ENCODE results near the gene ADAD2. TPM values are rescaled to one million over a fixed set of nuclear protein-coding genes. Genes with fewer than 3 reads are reported as not detected.
A peak's percentile ranks its signal among the peaks of the same experiment; 100 is the strongest.

Gene ADAD2
- total RNA-seq, result not detected in 2 replicates

DNA sequence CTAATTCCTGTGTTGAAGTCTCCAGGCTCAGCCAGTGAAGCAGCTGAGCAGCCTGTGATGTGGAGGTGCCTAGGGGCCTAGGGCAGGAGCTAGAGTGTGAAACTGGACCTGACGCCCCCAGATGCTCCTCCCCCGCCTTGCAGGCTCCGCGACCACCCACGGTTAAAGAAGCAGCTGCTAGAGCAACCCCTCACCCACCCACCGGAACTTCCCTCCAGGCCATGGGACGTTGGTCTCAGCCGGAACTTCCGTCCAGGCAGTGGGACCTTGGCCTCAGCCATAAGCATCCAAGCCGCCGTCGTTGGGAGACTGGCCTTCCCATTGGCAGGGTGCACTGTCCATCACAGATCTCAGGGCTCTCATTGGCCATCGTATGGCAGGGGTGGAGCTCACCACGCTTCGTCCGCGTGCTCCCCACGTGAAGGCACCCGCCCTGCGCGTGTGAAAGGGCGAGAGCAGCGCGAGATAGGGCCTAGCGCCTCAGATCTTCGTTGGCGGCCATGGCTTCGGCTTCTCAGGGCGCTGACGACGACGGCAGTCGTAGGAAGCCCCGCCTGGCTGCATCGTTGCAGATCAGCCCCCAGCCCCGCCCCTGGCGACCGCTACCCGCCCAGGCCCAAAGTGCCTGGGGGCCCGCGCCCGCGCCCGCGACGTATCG, at the start of gene ADAD2:
Gene ADAD2, plus strand, starts transcription at position 427 of the 658 bp plus-strand sequence. Its CDS starts 74 bp downstream, at position 501.
- Mint-ChIP-seq H3K4me3 (ENCODE audit: low read depth) (no peak within 1 kb of the TSS), H3K27me3 (ENCODE audit: low read depth) (no peaks in the 10 kb centered on the region), H3K27ac (no peak within 1 kb of the TSS), H3K4me1 (ENCODE audit: low read depth) (peaks cover 21% of the 10 kb centered on the region), H3K9me3 (no peaks in the 10 kb centered on the region), H3K36me3 (ENCODE audit: low read depth) (no peaks in the 10 kb centered on the region)
- DNase-seq (ENCODE audit: low spot score), result no peak
- intact Hi-C loops (cut with micrococcal nuclease), result no loop called here

DNA sequence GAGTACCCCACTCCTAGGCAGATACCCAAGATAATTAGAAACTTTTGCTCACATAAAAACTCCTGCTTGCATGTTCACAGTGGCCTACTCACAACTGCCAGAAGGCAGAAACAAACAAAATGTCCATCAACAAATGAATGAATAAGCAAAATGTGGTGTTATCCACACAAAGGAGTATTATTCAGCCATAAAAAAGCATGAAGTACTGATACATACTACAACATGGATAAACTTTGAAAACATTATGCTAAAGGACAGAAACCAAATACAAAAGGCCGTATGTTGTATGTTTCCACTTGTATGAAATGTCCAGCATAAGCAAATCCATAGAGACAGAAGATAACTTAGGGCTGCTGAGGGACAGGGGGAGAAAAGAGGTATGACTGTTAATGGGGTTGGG, 47.9 kb upstream of the ADAD2 start:
- H3K27me3 Mint-ChIP-seq (ENCODE audit: low read depth), result peaks cover 5% of the 10 kb centered on the region
- no peak for DNase-seq (ENCODE audit: low spot score)
- peaks cover 26% of the 10 kb centered on the region for H3K4me1 Mint-ChIP-seq (ENCODE audit: low read depth)
- intact Hi-C loops (cut with micrococcal nuclease), result no loop called here
- H3K4me3 Mint-ChIP-seq (ENCODE audit: low read depth), result peak overlapping the region; percentile 54
- H3K27ac Mint-ChIP-seq, result no peak overlapping the region
- H3K36me3 Mint-ChIP-seq (ENCODE audit: low read depth), result peaks cover 14% of the 10 kb centered on the region
- no peaks in the 10 kb centered on the region for H3K9me3 Mint-ChIP-seq

DNA sequence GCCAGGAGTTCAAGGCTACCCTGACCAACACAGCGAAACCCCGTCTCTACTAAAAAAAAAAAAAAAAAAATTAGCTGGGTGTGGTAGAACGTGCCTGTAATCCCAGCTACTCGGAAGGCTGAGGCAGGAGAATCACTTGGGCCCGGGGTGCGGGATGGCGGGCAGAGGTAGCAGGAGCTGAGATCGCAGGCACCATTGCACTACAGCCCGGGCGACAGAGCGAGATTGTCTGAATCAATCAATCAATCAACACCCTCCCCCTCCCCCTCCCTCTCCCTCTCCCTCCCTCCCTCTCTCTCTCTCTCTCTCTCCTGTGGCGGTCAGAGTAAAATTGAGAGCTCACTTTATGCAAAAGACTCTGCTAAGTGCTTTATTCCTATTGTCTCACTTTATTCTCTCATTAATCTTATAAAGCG, 47.2 kb upstream of the ADAD2 start:
- intact Hi-C loops (cut with micrococcal nuclease), result loop anchor here (1.0 to 2.0 kb wide), 2 partner anchors 27 to 43 kb away; partner anchors contain the start of genes MBTPS1 and TAF1C
- no peak overlapping the region for H3K27ac Mint-ChIP-seq
- no peaks in the 10 kb centered on the region for H3K9me3 Mint-ChIP-seq
- H3K36me3 Mint-ChIP-seq (ENCODE audit: low read depth), result peaks cover 13% of the 10 kb centered on the region
- no peak for DNase-seq (ENCODE audit: low spot score)
- H3K27me3 Mint-ChIP-seq (ENCODE audit: low read depth), result peaks cover 6% of the 10 kb centered on the region
- peaks cover 21% of the 10 kb centered on the region for H3K4me1 Mint-ChIP-seq (ENCODE audit: low read depth)
- peak overlapping the region; percentile 91 for H3K4me3 Mint-ChIP-seq (ENCODE audit: low read depth)

DNA sequence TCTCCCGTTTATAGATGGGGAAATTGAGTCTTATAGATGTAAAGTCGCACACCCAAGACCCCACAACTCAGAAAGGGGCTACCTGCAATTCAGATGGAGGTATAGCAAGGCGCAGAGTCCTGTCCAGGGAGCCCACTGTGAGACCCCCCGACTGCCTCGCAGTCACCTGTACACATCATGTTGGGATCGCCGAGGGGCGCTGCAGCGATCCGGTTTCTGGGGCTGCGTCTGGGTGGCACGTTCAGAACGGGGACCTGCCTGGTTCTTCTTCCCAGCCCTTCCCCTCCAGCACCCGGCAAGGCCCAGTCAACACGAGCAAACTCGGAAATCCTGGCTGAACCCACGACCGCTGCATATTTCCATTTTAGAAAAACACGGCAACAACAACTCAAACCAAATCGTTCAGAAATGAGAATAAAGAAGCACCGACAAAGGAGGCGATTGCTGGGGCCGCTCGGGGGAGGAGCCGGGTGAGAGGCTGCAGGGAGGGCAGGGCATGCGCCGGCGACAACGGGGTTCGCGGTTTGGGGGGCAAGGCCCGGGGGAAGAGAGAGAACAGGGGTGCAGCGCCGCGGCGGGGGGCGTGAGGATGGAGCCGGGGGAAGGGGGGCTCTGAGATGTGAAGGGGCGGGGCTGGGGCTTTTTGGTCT, 46.6 kb upstream of the ADAD2 start:
- Mint-ChIP-seq H3K4me3 (ENCODE audit: low read depth) (peak overlapping the region; percentile 91), H3K36me3 (ENCODE audit: low read depth) (peaks cover 8% of the 10 kb centered on the region), H3K9me3 (no peaks in the 10 kb centered on the region), H3K27ac (peak overlapping the region; percentile 74), H3K4me1 (ENCODE audit: low read depth) (peaks cover 15% of the 10 kb centered on the region), H3K27me3 (ENCODE audit: low read depth) (peaks cover 8% of the 10 kb centered on the region)
- intact Hi-C loops (cut with micrococcal nuclease), result loop anchor here (1.0 to 2.0 kb wide), 2 partner anchors 28 to 42 kb away; partner anchors contain the start of genes MBTPS1 and TAF1C
- peak; percentile 26 for DNase-seq (ENCODE audit: low spot score)

DNA sequence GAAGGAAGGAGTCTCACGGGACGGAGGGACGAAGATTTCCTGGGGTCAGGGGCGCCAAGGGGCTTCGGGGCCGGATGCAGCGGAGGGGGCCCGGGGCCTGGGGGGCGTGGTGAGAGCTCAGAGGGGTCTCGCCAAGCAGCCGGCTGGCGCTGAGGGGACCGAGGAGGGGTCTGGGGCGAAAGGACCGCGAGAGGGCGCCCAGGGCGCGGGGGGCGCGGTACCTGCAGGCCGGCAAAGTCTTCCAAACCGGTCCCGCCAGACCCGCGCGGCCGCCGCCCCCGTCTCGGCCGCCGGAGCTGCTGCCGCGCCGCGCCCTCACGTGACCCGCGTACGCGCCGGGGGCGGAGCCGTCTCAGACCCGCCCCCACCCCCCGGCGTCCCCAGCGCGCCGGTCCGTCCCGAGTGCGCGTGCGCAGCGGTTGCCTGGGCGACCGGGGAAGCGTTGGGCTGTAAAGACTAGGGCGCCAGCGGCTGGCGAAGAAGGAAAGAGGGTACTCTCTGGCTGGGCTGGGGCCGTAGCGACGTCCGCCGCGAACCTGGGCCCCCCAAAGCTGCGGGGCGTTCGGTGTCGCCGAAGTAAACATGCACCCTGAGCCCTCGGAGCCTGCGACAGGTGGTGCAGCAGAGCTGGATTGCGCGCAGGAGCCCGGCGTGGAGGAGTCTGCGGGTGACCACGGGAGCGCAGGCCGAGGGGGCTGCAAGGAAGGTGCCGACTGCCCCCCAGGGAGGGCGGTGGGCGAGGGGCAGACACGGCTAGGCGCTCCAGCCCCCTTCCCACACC, 45.9 kb upstream of the ADAD2 start, which contains the start of the genes DNAAF1 and HSDL1:
Gene DNAAF1, plus strand, starts transcription at position 450 of the 781 bp plus-strand sequence. Its CDS starts 133 bp downstream, at position 583.
Gene HSDL1, minus strand, starts transcription at position 319 of the 781 bp plus-strand sequence. CDS start 13,856 bp downstream, outside the sequence.
- peak; percentile 89 for DNase-seq (ENCODE audit: low spot score)
- intact Hi-C loops (cut with micrococcal nuclease), result loop anchor here (1.0 to 2.0 kb wide), 2 partner anchors 29 to 42 kb away; partner anchors contain the start of genes MBTPS1 and TAF1C
- H3K27ac Mint-ChIP-seq, result peak within 1 kb of the TSS; percentile 74
- peaks cover 10% of the 10 kb centered on the region for H3K27me3 Mint-ChIP-seq (ENCODE audit: low read depth)
- no peaks in the 10 kb centered on the region for H3K9me3 Mint-ChIP-seq
- peaks cover 12% of the 10 kb centered on the region for H3K4me1 Mint-ChIP-seq (ENCODE audit: low read depth)
- peak within 1 kb of the TSS; percentile 91 for H3K4me3 Mint-ChIP-seq (ENCODE audit: low read depth)
- H3K36me3 Mint-ChIP-seq (ENCODE audit: low read depth), result peaks cover under 1% of the 10 kb centered on the region

DNA sequence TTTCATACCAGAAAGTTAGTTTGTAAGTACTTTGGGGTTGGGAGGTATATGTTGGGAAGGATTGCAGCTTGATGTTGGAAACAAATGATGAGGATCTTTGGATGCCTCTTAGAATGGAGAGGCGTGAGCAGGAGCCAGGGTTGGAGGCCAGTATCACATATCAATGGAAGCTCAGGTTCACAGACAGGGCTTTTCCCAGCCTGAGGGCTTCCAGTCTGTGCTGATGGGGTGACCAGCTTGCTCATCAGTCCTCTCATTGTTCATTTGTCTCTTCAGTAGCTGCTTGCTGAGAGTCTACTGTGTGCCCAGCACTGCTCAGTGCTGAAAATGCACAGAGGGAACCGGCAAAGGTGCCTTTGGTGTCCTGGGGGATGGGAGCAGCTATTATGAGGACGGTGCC, 40.0 kb upstream of the ADAD2 start:
- no peak overlapping the region for H3K4me3 Mint-ChIP-seq (ENCODE audit: low read depth)
- no peak overlapping the region for H3K27ac Mint-ChIP-seq
- no peak for DNase-seq (ENCODE audit: low spot score)
- peaks cover 1% of the 10 kb centered on the region for H3K4me1 Mint-ChIP-seq (ENCODE audit: low read depth)
- intact Hi-C loops (cut with micrococcal nuclease), result no loop called here
- no peaks in the 10 kb centered on the region for H3K36me3 Mint-ChIP-seq (ENCODE audit: low read depth)
- H3K27me3 Mint-ChIP-seq (ENCODE audit: low read depth), result peaks cover 31% of the 10 kb centered on the region
- no peaks in the 10 kb centered on the region for H3K9me3 Mint-ChIP-seq

DNA sequence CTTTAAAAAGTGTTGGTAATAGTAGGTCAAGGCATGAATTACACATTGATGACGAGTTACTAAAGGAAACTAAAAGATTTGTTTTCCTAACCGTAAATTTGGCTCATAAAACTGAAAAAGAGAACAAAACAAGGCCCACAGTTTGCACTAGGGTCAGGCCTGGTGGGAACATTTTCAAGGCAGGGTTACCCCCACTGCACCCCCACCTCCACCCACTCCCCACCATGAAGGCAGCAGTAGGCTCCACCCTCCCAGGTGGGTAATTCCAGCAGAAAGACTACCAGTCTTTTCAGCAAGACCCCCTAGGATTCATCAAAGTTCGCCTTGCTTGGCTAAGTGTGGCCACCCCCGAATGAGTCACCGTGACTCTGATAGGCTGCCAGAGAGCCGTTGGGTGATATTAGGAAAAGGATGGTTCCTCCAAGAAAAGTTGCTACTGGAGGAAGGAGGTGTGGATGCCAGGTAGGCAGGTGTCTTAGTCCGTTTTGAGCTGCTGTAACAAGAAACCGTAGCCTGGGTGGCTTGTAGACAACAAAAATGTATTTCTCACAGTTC, 37.2 kb upstream of the ADAD2 start:
- Mint-ChIP-seq H3K9me3 (no peaks in the 10 kb centered on the region), H3K36me3 (ENCODE audit: low read depth) (no peaks in the 10 kb centered on the region), H3K27ac (no peak overlapping the region), H3K4me3 (ENCODE audit: low read depth) (no peak overlapping the region), H3K4me1 (ENCODE audit: low read depth) (peaks cover 4% of the 10 kb centered on the region), H3K27me3 (ENCODE audit: low read depth) (peaks cover 39% of the 10 kb centered on the region)
- DNase-seq (ENCODE audit: low spot score), result no peak
- intact Hi-C loops (cut with micrococcal nuclease), result no loop called here

DNA sequence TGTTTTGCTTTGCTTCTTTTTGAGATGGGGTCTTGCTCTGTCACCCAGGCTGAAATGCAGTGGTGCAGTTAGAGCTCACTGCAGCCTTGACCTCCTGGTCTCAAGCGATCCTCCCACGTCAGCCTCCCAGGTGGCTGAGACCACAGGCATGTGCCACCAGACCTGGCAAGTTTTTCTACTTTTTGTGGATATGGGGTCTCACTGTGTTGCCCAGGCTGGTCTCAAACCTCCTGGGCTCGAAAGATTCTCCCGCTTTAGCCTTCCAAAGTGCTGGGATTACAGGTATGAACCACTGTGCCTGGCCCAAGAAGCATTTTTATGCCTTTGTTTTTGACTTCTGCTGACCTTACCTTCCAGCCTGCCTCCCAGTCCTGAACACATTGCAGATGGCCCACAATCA, 35.7 kb upstream of the ADAD2 start:
- H3K27ac Mint-ChIP-seq, result no peak overlapping the region
- DNase-seq (ENCODE audit: low spot score), result no peak
- H3K4me3 Mint-ChIP-seq (ENCODE audit: low read depth), result no peak overlapping the region
- H3K36me3 Mint-ChIP-seq (ENCODE audit: low read depth), result no peaks in the 10 kb centered on the region
- peaks cover 3% of the 10 kb centered on the region for H3K4me1 Mint-ChIP-seq (ENCODE audit: low read depth)
- H3K9me3 Mint-ChIP-seq, result no peaks in the 10 kb centered on the region
- H3K27me3 Mint-ChIP-seq (ENCODE audit: low read depth), result peaks cover 44% of the 10 kb centered on the region
- intact Hi-C loops (cut with micrococcal nuclease), result no loop called here

DNA sequence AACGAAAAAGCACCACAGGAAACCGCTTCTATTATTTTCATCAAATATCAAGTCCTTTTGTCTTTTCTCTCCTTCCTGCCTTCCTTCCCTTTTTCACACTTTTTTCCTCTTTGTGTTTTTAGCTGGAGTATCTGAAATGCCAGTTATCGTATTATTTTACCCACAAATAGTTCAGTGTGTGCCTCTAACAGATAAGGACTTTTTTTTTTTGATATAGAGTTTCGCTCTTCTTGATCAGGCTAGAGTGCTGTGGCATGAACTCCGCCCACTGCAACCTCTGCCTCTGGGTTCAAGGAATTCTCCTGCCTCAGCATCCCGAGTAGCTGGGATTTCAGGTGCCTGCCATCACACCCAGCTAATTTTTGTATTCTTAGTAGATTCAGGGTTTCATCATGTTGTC, 35.2 kb upstream of the ADAD2 start:
- H3K4me3 Mint-ChIP-seq (ENCODE audit: low read depth), result no peak overlapping the region

DNA sequence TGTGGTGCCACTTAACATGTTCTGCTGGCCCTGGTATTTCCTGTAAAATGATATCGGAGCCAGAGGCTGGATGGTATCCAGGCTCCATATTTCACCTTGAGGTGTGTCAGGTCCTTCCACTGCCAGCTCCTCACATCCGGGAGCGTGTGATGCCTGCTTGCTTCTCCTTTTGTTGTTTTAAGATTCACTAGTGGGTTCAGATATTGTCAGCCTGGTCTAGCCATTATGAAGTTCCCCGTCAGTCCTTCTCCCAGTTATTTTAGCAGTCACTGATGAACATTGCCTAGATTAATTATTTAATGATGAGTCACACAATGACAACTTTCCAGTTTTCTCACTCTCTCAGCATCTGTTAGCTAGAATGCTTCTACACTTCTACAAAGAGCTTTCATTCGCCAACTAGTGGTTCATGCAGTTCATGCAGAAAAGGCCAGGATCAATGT, 34.6 kb upstream of the ADAD2 start:
- no peak for DNase-seq (ENCODE audit: low spot score)
- peaks cover 40% of the 10 kb centered on the region for H3K27me3 Mint-ChIP-seq (ENCODE audit: low read depth)

More for the DNA sequence above, 35.2 kb upstream of the ADAD2 start:
- Mint-ChIP-seq H3K36me3 (ENCODE audit: low read depth) (no peaks in the 10 kb centered on the region), H3K27me3 (ENCODE audit: low read depth) (peaks cover 44% of the 10 kb centered on the region), H3K9me3 (no peaks in the 10 kb centered on the region), H3K4me1 (ENCODE audit: low read depth) (peaks cover 3% of the 10 kb centered on the region), H3K27ac (no peak overlapping the region)
- no peak for DNase-seq (ENCODE audit: low spot score)
- intact Hi-C loops (cut with micrococcal nuclease), result no loop called here

DNA sequence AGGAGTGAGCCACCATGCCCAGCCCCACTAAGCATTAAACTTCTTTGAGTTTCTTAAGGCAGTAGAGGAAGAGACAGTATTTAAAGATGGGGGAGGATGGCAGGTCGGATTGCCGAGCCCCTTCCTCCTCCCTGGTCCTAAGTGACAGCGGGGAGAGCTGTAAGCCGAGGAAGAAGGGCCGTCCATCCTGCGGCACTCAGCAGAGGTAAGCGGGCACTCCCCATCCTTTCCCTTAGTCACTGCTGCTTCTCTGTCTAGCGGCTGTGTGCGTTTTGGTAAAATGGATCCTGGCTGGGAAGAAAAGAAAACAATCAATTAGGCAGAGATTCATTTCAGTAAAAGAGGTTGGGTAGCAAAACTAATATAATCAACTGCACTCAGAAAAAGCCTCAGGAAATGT, 31.9 kb upstream of the ADAD2 start:
- Mint-ChIP-seq H3K9me3 (no peaks in the 10 kb centered on the region), H3K36me3 (ENCODE audit: low read depth) (no peaks in the 10 kb centered on the region), H3K4me1 (ENCODE audit: low read depth) (peaks cover 3% of the 10 kb centered on the region), H3K27ac (no peak overlapping the region), H3K4me3 (ENCODE audit: low read depth) (no peak overlapping the region), H3K27me3 (ENCODE audit: low read depth) (peaks cover 51% of the 10 kb centered on the region)
- DNase-seq (ENCODE audit: low spot score), result no peak
- intact Hi-C loops (cut with micrococcal nuclease), result no loop called here

More for the DNA sequence above, 34.6 kb upstream of the ADAD2 start:
- Mint-ChIP-seq H3K4me1 (ENCODE audit: low read depth) (peaks cover 3% of the 10 kb centered on the region), H3K9me3 (no peaks in the 10 kb centered on the region), H3K4me3 (ENCODE audit: low read depth) (no peak overlapping the region), H3K27ac (no peak overlapping the region), H3K36me3 (ENCODE audit: low read depth) (no peaks in the 10 kb centered on the region)
- intact Hi-C loops (cut with micrococcal nuclease), result no loop called here

DNA sequence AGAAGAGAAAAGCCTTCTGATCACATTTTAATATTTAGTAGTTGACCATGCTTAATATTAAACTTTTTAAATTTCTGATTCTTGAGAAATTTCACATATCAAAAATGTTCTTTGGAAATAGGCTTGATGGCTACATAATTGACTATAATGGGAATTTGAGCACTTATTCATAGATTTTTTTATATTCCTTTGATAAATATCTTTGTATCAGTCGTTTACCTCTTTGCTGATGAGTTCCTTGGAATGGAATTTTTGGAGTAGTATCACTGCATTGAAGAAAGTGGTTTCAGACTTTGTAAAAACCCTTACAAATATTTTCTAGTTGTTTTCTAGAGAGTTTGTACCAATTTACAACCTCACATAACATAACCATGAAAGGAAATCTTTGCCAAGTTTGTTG, 31.2 kb upstream of the ADAD2 start:
- H3K4me1 Mint-ChIP-seq (ENCODE audit: low read depth), result peaks cover 3% of the 10 kb centered on the region

More for the DNA sequence above, 31.2 kb upstream of the ADAD2 start:
- Mint-ChIP-seq H3K9me3 (no peaks in the 10 kb centered on the region), H3K36me3 (ENCODE audit: low read depth) (no peaks in the 10 kb centered on the region), H3K4me3 (ENCODE audit: low read depth) (no peak overlapping the region), H3K27me3 (ENCODE audit: low read depth) (peaks cover 57% of the 10 kb centered on the region), H3K27ac (no peak overlapping the region)
- intact Hi-C loops (cut with micrococcal nuclease), result no loop called here
- no peak for DNase-seq (ENCODE audit: low spot score)
